Measurements from ENCODE around the gene A1BG. TPM values are rescaled to one million over a fixed set of nuclear protein-coding genes. Genes with fewer than 3 reads are reported as not detected.

The A1BG gene
- total and polyA plus RNA-seq, 2 of the 13 experiments (the other 11 are each of a cell fraction or from before 2014, with no cell fraction given): 14.7 to 41.4 TPM

- TF ChIP-seq ZNF670 (CRISPR knock-in tag; IDR thresholded peaks at IDR 0.05; ENCODE audit: borderline replicate concordance): 0 out of 2 replicates have a peak, but pooled peaks have one; percentile 14
- no peak for TF ChIP-seq ZNF451 (CRISPR knock-in tag; IDR thresholded peaks at IDR 0.05)
- peak; percentile 80; the same call in 1 of the 2 replicates for TF ChIP-seq ZNF788 (CRISPR knock-in tag; IDR thresholded peaks at IDR 0.05; ENCODE audit: borderline replicate concordance)
- no peak for TF ChIP-seq DNMT1 (CRISPR knock-in tag; IDR thresholded peaks at IDR 0.05)
- peak; percentile 90 for TF ChIP-seq SAP130 (CRISPR knock-in tag; IDR thresholded peaks at IDR 0.05; ENCODE audit: low read depth)
- no peak for TF ChIP-seq HINFP (CRISPR knock-in tag; IDR thresholded peaks at IDR 0.05; ENCODE audit: low read depth)
- peak; percentile 96 for TF ChIP-seq NFYB (CRISPR knock-in tag; IDR thresholded peaks at IDR 0.05)
- no peak for TF ChIP-seq ZBTB26 (CRISPR knock-in tag; IDR thresholded peaks at IDR 0.05; ENCODE audit: borderline replicate concordance)
- TF ChIP-seq ZNF136 (CRISPR knock-in tag; IDR thresholded peaks at IDR 0.05; ENCODE audit: low read depth): no peak
- no peak for TF ChIP-seq MIER2 (CRISPR knock-in tag; IDR thresholded peaks at IDR 0.05)
- no peak for TF ChIP-seq PTBP1 (IDR thresholded peaks at IDR 0.05; ENCODE audit: low read depth, low read length, poor library complexity, severe bottlenecking)
- TF ChIP-seq SALL2 (CRISPR knock-in tag; IDR thresholded peaks at IDR 0.05): peak; percentile 17; the same call in 1 of the 2 replicates
- peak; percentile 63 for TF ChIP-seq DRAP1 (CRISPR knock-in tag; IDR thresholded peaks at IDR 0.05)
- 0 out of 2 replicates have a peak, but pooled peaks have one; percentile 13 for TF ChIP-seq THRA (CRISPR knock-in tag; IDR thresholded peaks at IDR 0.05; ENCODE audit: borderline replicate concordance)
- 0 out of 2 replicates have a peak, but pooled peaks have one; percentile 42 for TF ChIP-seq ZNF619 (CRISPR knock-in tag; IDR thresholded peaks at IDR 0.05)
- TF ChIP-seq ZNF382 (CRISPR knock-in tag; IDR thresholded peaks at IDR 0.05; ENCODE audit: borderline replicate concordance): no peak
- no peak for TF ChIP-seq NR1H2 (CRISPR knock-in tag; IDR thresholded peaks at IDR 0.05; ENCODE audit: borderline replicate concordance, low read depth)
- TF ChIP-seq PBX3 (CRISPR knock-in tag; IDR thresholded peaks at IDR 0.05; ENCODE audit: borderline replicate concordance): no peak
- peak; percentile 44; the same call in 1 of the 2 replicates for TF ChIP-seq ZBTB39 (CRISPR knock-in tag; IDR thresholded peaks at IDR 0.05)
- peak; percentile 81 for TF ChIP-seq RBFOX2 (IDR thresholded peaks at IDR 0.05; ENCODE audit: low read depth, low read length)
Measured at GRCh38 chr19:58400916-58401839, 47.9 kb upstream of the A1BG start (continued).
